Measurements from ENCODE around the gene PCDHGA7.

PCDHGA7 gene

DNA sequence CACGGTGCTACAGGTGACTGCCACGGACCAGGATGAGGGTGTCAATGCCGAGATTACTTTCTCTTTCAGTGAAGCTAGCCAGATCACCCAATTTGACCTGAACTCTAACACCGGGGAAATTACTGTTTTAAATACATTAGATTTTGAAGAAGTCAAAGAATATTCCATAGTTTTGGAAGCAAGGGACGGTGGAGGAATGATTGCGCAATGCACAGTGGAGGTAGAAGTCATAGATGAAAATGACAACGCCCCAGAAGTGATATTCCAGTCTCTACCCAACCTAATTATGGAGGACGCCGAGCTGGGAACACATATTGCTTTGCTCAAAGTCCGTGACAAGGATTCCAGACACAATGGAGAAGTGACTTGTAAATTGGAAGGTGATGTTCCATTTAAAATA is 6.1 kb downstream of the PCDHGA7 start:
- Histone ChIP-seq H3K4me3 (ENCODE audit: low read depth, low read length) (no peak overlapping the region), H3K9me3 (ENCODE audit: control insufficient read depth, insufficient read depth, low read depth, low read length) (no peaks in the 10 kb centered on the region), H3K36me3 (ENCODE audit: control insufficient read depth in 2 of 2, insufficient read depth in 1 of 2, low read length in 2 of 2) (no peaks in the 10 kb centered on the region), H3K4me1 (ENCODE audit: control insufficient read depth, insufficient read depth, low read length) (no peaks in the 10 kb centered on the region), H3K27ac (ENCODE audit: extremely low read depth, low read depth, low read length) (no peak overlapping the region)
- TF ChIP-seq, protein P1, sequence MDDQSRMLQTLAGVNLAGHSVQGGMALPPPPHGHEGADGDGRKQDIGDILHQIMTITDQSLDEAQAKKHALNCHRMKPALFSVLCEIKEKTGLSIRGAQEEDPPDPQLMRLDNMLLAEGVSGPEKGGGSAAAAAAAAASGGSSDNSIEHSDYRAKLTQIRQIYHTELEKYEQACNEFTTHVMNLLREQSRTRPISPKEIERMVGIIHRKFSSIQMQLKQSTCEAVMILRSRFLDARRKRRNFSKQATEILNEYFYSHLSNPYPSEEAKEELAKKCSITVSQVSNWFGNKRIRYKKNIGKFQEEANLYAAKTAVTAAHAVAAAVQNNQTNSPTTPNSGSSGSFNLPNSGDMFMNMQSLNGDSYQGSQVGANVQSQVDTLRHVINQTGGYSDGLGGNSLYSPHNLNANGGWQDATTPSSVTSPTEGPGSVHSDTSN (CRISPR knock-in tag; IDR thresholded peaks at IDR 0.05) = no peak
- TF ChIP-seq ZNF585B (tag by site-specific recombination; IDR thresholded peaks at IDR 0.05) (no peak), ZNF501 (tag by site-specific recombination; IDR thresholded peaks at IDR 0.05) (no peak), ZNF311 (tag by site-specific recombination; IDR thresholded peaks at IDR 0.05; ENCODE audit: borderline replicate concordance) (no peak), ZNF600 (tag by site-specific recombination; IDR thresholded peaks at IDR 0.05) (no peak), SCRT1 (tag by site-specific recombination; IDR thresholded peaks at IDR 0.05; ENCODE audit: borderline replicate concordance) (no peak), ZNF274 (IDR thresholded peaks at IDR 0.05; ENCODE audit: low read length) (no peak), ZNF274 (tag by site-specific recombination; IDR thresholded peaks at IDR 0.05; ENCODE audit: borderline replicate concordance) (no peak), YY2 (tag by site-specific recombination; IDR thresholded peaks at IDR 0.05) (no peak), YY1 (tag by site-specific recombination; IDR thresholded peaks at IDR 0.05) (no peak), ZNF292 (tag by site-specific recombination; IDR thresholded peaks at IDR 0.05; ENCODE audit: borderline replicate concordance, low read depth) (no peak), HOXA7 (CRISPR knock-in tag; IDR thresholded peaks at IDR 0.05; ENCODE audit: borderline replicate concordance) (no peak), BCL11B (tag by site-specific recombination; IDR thresholded peaks at IDR 0.05; ENCODE audit: low read depth) (no peak), ZNF555 (tag by site-specific recombination; conservative IDR thresholded peaks at IDR 0.05) (no peak), ZNF747 (tag by site-specific recombination; IDR thresholded peaks at IDR 0.05) (no peak), REST (tag by site-specific recombination; IDR thresholded peaks at IDR 0.05) (no peak), GLI4 (tag by site-specific recombination; IDR thresholded peaks at IDR 0.05) (no peak)
- TF ChIP-seq, protein P2, sequence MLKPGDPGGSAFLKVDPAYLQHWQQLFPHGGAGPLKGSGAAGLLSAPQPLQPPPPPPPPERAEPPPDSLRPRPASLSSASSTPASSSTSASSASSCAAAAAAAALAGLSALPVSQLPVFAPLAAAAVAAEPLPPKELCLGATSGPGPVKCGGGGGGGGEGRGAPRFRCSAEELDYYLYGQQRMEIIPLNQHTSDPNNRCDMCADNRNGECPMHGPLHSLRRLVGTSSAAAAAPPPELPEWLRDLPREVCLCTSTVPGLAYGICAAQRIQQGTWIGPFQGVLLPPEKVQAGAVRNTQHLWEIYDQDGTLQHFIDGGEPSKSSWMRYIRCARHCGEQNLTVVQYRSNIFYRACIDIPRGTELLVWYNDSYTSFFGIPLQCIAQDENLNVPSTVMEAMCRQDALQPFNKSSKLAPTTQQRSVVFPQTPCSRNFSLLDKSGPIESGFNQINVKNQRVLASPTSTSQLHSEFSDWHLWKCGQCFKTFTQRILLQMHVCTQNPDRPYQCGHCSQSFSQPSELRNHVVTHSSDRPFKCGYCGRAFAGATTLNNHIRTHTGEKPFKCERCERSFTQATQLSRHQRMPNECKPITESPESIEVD (tag by site-specific recombination; IDR thresholded peaks at IDR 0.05) = no peak
- CTCF ChIA-PET = interaction anchor here (0.6 to 1.4 kb wide), 2 partner anchors 30 to 113 kb away, joined by 3 to 4 read pairs; no protein-coding TSS in a partner anchor
- POLR2A ChIA-PET = no interaction called here

GRCh38 chr5:141389153-141390042 is 6.9 kb downstream of the PCDHGA7 start:
- Histone ChIP-seq H3K4me3 (ENCODE audit: low read depth, low read length) (no peak overlapping the region), H3K4me1 (ENCODE audit: control insufficient read depth, insufficient read depth, low read length) (no peaks in the 10 kb centered on the region), H3K9me3 (ENCODE audit: control insufficient read depth, insufficient read depth, low read depth, low read length) (no peaks in the 10 kb centered on the region), H3K27ac (ENCODE audit: extremely low read depth, low read depth, low read length) (no peak overlapping the region), H3K36me3 (ENCODE audit: control insufficient read depth in 2 of 2, insufficient read depth in 1 of 2, low read length in 2 of 2) (no peaks in the 10 kb centered on the region)
- POLR2A ChIA-PET = no interaction called here
- CTCF ChIA-PET = interaction anchor here (0.9 to 4.2 kb wide), 7 partner anchors 9 to 175 kb away, joined by 3 to 25 read pairs (median 4); partner anchors contain the start of genes PCDHGA1, PCDHGA10 and PCDHGB1
- TF ChIP-seq ZNF701 (tag by site-specific recombination; IDR thresholded peaks at IDR 0.05) (no peak), ZBTB17 (tag by site-specific recombination; IDR thresholded peaks at IDR 0.05) (no peak), ZNF843 (tag by site-specific recombination; IDR thresholded peaks at IDR 0.05) (no peak), ZSCAN30 (tag by site-specific recombination; IDR thresholded peaks at IDR 0.05) (no peak), ZNF174 (tag by site-specific recombination; IDR thresholded peaks at IDR 0.05) (no peak), ZBTB26 (tag by site-specific recombination; optimal IDR thresholded peaks at IDR 0.05) (no peak), ZNF521 (tag by site-specific recombination; IDR thresholded peaks at IDR 0.05) (no peak), SP2 (tag by site-specific recombination; IDR thresholded peaks at IDR 0.05) (no peak), ZSCAN23 (tag by site-specific recombination; IDR thresholded peaks at IDR 0.05) (no peak), KLF16 (tag by site-specific recombination; IDR thresholded peaks at IDR 0.05) (no peak)
